ENCODE results near the gene ANKS6. TPM values are rescaled to one million over a fixed set of nuclear protein-coding genes. Genes with fewer than 3 reads are reported as not detected.
A peak's percentile ranks its signal among the peaks of the same experiment; 100 is the strongest.

ANKS6 gene
- total RNA-seq, 1 experiment from 2014 or later: 21.8 TPM

DNA sequence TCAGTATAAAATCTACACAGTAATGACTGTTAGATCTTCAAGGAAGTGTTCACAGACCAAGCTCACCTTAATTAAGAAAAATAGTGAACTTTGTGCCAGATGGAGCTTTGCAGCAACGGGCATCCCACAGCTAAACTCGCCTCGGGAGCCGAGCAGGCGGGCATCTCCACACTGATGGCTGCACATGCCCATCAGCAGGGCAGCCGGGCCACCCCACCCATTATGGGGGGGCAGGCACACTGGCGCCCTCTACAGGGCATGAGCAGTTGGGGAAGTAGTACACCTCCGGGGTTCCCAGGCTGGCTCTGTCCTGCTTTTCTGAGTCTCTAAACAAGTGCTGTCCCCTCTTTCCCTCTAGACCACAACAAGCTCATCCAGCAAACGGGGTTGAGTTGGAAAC, 21.6 kb downstream of the ANKS6 start:
- Mint-ChIP-seq H3K4me3 (ENCODE audit: unreplicated experiment) (no peak overlapping the region), H3K36me3 (ENCODE audit: insufficient read depth, unreplicated experiment) (peaks cover 18% of the 10 kb centered on the region), H3K27ac (ENCODE audit: low read depth, unreplicated experiment) (no peak overlapping the region), H3K27me3 (ENCODE audit: insufficient read depth, unreplicated experiment) (no peaks in the 10 kb centered on the region), H3K4me1 (ENCODE audit: insufficient read depth, unreplicated experiment) (no peaks in the 10 kb centered on the region), H3K9me3 (ENCODE audit: unreplicated experiment) (no peaks in the 10 kb centered on the region)
- no TSS peak for BruUV-seq (replicated peaks)
- ChIA-PET CTCF (interaction anchor here (0.7 to 7.0 kb wide), 34 partner anchors 8 to 855 kb away, joined by 3 to 103 read pairs (median 4); no protein-coding TSS in a partner anchor), POLR2A (interaction anchor here (0.7 kb wide), 2 partner anchors 9 to 209 kb away, joined by 3 to 4 read pairs; no protein-coding TSS in a partner anchor)
- intact Hi-C loops (cut with micrococcal nuclease): no loop called here
- TF ChIP-seq, protein P1, sequence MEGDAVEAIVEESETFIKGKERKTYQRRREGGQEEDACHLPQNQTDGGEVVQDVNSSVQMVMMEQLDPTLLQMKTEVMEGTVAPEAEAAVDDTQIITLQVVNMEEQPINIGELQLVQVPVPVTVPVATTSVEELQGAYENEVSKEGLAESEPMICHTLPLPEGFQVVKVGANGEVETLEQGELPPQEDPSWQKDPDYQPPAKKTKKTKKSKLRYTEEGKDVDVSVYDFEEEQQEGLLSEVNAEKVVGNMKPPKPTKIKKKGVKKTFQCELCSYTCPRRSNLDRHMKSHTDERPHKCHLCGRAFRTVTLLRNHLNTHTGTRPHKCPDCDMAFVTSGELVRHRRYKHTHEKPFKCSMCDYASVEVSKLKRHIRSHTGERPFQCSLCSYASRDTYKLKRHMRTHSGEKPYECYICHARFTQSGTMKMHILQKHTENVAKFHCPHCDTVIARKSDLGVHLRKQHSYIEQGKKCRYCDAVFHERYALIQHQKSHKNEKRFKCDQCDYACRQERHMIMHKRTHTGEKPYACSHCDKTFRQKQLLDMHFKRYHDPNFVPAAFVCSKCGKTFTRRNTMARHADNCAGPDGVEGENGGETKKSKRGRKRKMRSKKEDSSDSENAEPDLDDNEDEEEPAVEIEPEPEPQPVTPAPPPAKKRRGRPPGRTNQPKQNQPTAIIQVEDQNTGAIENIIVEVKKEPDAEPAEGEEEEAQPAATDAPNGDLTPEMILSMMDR (IDR thresholded peaks at IDR 0.05; ENCODE audit: unreplicated experiment): peak; percentile 61
- peak; percentile 28 for DNase-seq (ENCODE audit: unreplicated experiment)

DNA sequence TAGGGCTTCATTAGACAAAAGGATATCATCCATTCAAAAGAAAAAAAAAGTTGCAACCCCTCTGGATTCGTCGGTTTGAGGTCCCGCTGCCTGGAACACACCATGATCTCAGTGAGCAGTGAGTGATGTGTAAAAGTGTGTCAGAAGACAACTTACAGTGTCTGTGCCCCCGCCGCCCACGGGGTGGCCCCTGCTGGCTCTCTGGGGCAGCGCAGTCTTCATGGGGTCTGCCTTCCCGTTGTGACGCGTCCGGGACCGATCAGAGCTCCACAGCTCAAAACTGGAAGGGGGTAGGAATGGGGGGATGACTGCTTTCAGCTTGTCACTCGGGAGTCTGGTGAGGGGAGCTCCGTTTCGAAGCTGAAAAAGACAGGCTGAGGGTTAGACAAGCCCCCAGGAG, 22.6 kb downstream of the ANKS6 start:
- BruUV-seq (replicated peaks): no TSS peak
- no peaks in the 10 kb centered on the region for H3K27me3 Mint-ChIP-seq (ENCODE audit: insufficient read depth, unreplicated experiment)
- H3K4me1 Mint-ChIP-seq (ENCODE audit: insufficient read depth, unreplicated experiment): no peaks in the 10 kb centered on the region
- CTCF ChIA-PET: interaction anchor here (0.6 to 7.0 kb wide), 13 partner anchors 11 to 707 kb away, joined by 3 to 103 read pairs (median 4); no protein-coding TSS in a partner anchor
- intact Hi-C loops (cut with micrococcal nuclease): no loop called here
- peaks cover 18% of the 10 kb centered on the region for H3K36me3 Mint-ChIP-seq (ENCODE audit: insufficient read depth, unreplicated experiment)
- no peaks in the 10 kb centered on the region for H3K9me3 Mint-ChIP-seq (ENCODE audit: unreplicated experiment)
- DNase-seq (ENCODE audit: unreplicated experiment): no peak
- POLR2A ChIA-PET: no interaction called here
- TF ChIP-seq, protein P1 (IDR thresholded peaks at IDR 0.05; ENCODE audit: unreplicated experiment): no peak
- no peak overlapping the region for H3K4me3 Mint-ChIP-seq (ENCODE audit: unreplicated experiment)
- no peak overlapping the region for H3K27ac Mint-ChIP-seq (ENCODE audit: low read depth, unreplicated experiment)

DNA sequence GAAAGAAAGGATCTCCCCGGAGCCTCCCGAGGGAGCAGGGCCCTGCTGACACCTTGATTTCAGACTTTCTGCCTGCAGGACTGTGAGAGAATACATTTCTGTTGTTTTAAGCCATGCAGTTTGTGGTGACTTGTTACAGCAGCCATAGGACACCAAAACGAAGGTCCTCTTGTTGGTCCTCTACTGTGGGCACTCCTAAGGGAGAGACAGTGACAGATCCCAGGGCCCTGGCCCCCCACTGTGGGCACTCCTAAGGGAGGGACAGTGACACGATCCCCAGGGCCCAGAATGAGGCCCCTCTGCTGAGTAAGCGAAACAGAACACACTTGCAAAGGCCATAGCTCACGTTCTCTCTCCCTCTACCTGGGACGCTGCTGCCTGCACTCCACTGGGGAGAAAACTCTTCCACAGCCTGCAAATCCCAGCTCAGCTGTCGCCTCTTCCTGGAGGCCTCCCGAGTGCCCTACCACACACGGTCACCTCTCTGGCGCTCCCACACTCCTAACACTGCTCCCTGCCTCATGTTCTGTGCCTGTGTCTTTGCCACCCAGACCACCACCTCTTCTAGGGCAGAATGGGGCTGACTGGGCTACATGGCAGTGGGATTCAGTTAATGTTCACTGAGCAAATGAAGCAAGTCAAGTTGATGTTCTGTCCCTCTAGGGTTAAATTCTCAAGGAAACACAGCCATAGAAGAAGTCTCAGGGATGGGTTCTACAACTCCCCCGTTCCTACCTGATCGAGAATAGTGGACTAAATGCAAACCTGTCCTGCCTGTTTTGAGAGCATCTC, 23.8 kb downstream of the ANKS6 start:
- BruUV-seq (replicated peaks): no TSS peak
- CTCF ChIA-PET: interaction anchor here (1.1 kb wide), 1 partner anchor 438 kb away, joined by 3 read pairs; no protein-coding TSS in a partner anchor
- H3K9me3 Mint-ChIP-seq (ENCODE audit: unreplicated experiment): no peaks in the 10 kb centered on the region
- no peaks in the 10 kb centered on the region for H3K27me3 Mint-ChIP-seq (ENCODE audit: insufficient read depth, unreplicated experiment)
- H3K4me1 Mint-ChIP-seq (ENCODE audit: insufficient read depth, unreplicated experiment): no peaks in the 10 kb centered on the region
- no peak overlapping the region for H3K27ac Mint-ChIP-seq (ENCODE audit: low read depth, unreplicated experiment)
- intact Hi-C loops (cut with micrococcal nuclease): no loop called here
- H3K36me3 Mint-ChIP-seq (ENCODE audit: insufficient read depth, unreplicated experiment): peaks cover 18% of the 10 kb centered on the region
- no peak overlapping the region for H3K4me3 Mint-ChIP-seq (ENCODE audit: unreplicated experiment)
- POLR2A ChIA-PET: no interaction called here
- TF ChIP-seq, protein P1 (IDR thresholded peaks at IDR 0.05; ENCODE audit: unreplicated experiment): no peak
- DNase-seq (ENCODE audit: unreplicated experiment): no peak

DNA sequence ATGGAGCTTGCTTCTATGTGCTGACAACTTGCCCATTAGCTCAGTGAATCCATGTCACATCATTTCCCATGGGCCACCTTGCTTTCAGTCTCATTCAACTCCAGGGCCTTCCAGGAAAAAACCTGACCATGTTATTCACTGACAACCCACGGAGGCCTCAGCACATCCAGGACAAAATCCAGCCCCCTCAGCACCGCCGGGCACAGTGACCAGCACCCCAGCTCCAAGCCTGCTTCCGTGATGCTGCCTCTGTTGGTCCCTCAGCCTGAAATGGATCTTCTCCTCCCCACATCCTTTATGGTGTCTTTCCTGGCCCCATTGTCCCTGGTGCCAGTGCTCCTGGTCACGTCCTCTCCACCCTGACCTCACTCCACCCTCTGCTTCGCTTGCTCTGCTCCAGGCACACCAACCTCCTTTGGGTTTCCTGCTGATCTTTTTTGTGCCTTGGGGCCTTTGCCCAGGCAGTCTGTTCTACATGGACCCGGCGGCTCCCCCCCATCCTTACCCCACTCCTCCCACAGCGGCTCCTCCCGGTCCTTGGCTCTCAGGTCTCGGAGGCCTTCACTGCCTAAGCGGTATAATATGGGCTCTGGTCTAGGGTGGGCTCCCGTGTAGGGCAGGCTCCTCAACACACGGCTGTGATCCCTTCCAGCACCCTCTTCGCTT, 25.0 kb downstream of the ANKS6 start:
- no peaks in the 10 kb centered on the region for H3K9me3 Mint-ChIP-seq (ENCODE audit: unreplicated experiment)
- no peak for DNase-seq (ENCODE audit: unreplicated experiment)
- ChIA-PET CTCF (interaction anchor here (1.2 to 1.7 kb wide), 2 partner anchors 11 to 455 kb away, joined by 3 to 6 read pairs; no protein-coding TSS in a partner anchor), POLR2A (no interaction called here)
- H3K27me3 Mint-ChIP-seq (ENCODE audit: insufficient read depth, unreplicated experiment): no peaks in the 10 kb centered on the region
- H3K27ac Mint-ChIP-seq (ENCODE audit: low read depth, unreplicated experiment): no peak overlapping the region
- BruUV-seq (replicated peaks): no TSS peak
- no peak overlapping the region for H3K4me3 Mint-ChIP-seq (ENCODE audit: unreplicated experiment)
- H3K36me3 Mint-ChIP-seq (ENCODE audit: insufficient read depth, unreplicated experiment): peaks cover 16% of the 10 kb centered on the region
- peaks cover 7% of the 10 kb centered on the region for H3K4me1 Mint-ChIP-seq (ENCODE audit: insufficient read depth, unreplicated experiment)
- intact Hi-C loops (cut with micrococcal nuclease): no loop called here
- TF ChIP-seq, protein P1 (IDR thresholded peaks at IDR 0.05; ENCODE audit: unreplicated experiment): no peak
